Urinary bladder (tissue), 4 donors: ENCODE data around the gene ACKR3. TPM values are rescaled to one million over a fixed set of nuclear protein-coding genes. Genes with fewer than 3 reads are reported as not detected.

Experiments
- DNase-seq: peaks from one replicate; pipeline ENCODE4 v3.0.0-alpha.2; 2015; ENCODE audit errors: extremely low spot score
- H3K27ac ChIP-seq: one replicate; pipeline ENCODE4 v1.5.1; 2013; ENCODE audit warnings: low read depth, mild to moderate bottlenecking, moderate library complexity
- H3K36me3 ChIP-seq: one replicate; pipeline ENCODE4 v1.6.1; 2013; ENCODE audit warnings: mild to moderate bottlenecking, moderate library complexity; ENCODE audit not compliant: insufficient read depth
- H3K4me1 ChIP-seq: one replicate; pipeline ENCODE4 v1.6.1; 2013; ENCODE audit warnings: mild to moderate bottlenecking, moderate library complexity; ENCODE audit not compliant: insufficient read depth
- H3K4me3 ChIP-seq: one replicate; pipeline ENCODE4 v1.5.1; 2013; ENCODE audit warnings: low read depth, low read length
- WGBS: extraction: QIAGEN DNeasy Blood & Tissue Kit; methylation state at CpG from one replicate; pipeline ENCODE4 v1.1.7; 2013; 5-methylcytosine and 5-hydroxymethylcytosine counted together
- polyA plus RNA-seq: library from polyadenylated mRNA; stranded (reverse); fragments of 200-250 nt; gene quantifications from one replicate; pipeline ENCODE4 v1.2.3, GENCODE V29; 2013
- total RNA-seq: library from RNA; depleted of rRNA; stranded (reverse); fragments of >200 nt; gene quantifications from one replicate; pipeline ENCODE4 v1.2.3, GENCODE V29; 2014
- donor health status: healthy with polysubstance abuse.
- donor health status: healthy.

The ACKR3 gene
- total and polyA plus RNA-seq, 2 donors = 40.4 to 80.6 TPM

DNA sequence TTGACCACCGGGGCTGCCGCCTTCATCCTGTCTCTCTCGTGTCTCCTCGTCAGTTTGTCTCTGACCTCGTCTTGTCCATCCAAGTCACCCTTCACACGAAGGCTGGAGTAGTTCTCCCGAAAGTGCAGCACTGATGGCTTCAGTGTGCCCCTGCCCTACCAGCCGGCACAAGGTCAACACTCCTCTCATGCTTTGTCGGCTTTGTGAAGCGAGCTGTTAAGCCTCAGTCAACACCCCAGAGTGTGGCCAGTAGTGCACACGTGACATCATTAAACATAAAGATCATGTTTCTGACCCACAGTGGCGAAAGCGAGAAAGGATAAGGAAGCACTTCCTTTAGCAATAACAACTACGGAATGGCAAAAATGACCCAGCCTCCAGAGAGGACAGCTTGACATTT lies 23.2 kb downstream of the ACKR3 start:
- Histone ChIP-seq H3K4me3 (no peak overlapping the region), H3K27ac (no peak overlapping the region), H3K4me1 (no peaks in the 10 kb centered on the region), H3K36me3 (no peaks in the 10 kb centered on the region)
- no peak for DNase-seq
- WGBS = 82% methylated on average over 14 of the region's 14 CpGs

GRCh38 chr2:236593531-236593930 lies 23.9 kb downstream of the ACKR3 start:
- Histone ChIP-seq H3K27ac (no peak overlapping the region), H3K4me1 (no peaks in the 10 kb centered on the region), H3K4me3 (no peak overlapping the region), H3K36me3 (no peaks in the 10 kb centered on the region)
- DNase-seq = no peak
- WGBS = 68% methylated on average over 2 of the region's 2 CpGs

DNA sequence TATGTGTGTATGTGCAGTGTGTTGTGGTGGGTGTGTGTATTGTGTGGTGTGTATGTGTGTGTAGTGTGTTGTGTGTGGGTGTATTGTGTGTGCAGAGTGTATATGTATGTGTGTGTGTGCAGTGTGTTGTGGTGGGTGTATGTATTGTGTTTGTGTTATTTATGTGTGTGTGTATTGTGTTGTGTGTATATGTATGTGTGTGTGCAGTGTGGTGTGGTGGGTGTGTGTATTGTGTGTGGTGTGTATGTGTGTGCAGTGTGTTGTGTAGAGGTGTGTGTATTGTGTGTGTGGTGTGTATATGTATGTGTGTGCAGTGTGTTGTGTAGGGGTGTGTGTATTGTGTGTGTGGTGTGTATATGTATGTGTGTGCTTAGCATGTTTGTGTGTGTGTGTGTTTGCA lies 24.3 kb downstream of the ACKR3 start:
- H3K4me1 ChIP-seq = no peaks in the 10 kb centered on the region
- H3K27ac ChIP-seq = no peak overlapping the region
- DNase-seq = no peak
- no peak overlapping the region for H3K4me3 ChIP-seq
- H3K36me3 ChIP-seq = no peaks in the 10 kb centered on the region

DNA sequence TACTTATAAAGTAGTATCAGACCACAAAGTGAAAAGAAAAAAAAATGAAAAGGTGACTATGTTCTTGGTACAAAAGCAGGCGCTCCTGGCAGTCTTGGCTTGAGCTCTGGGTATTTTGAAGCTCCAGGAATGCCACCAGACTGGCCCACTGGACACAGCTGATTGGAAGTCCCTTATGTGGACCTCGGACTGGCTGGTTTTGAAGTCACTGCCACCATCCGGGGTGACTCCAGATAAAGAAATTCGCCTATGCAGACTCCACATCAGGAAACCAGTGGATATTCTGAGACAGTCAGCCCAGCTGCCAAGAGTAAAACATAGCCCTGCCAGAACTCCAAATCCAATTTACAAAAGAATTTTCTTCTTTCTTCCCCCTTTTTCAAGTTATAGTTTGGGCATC lies 28.0 kb downstream of the ACKR3 start:
- H3K4me3 ChIP-seq = no peak overlapping the region
- DNase-seq = no peak
- WGBS = 60% methylated on average over 4 of the region's 4 CpGs
- no peaks in the 10 kb centered on the region for H3K4me1 ChIP-seq
- no peak overlapping the region for H3K27ac ChIP-seq
- no peaks in the 10 kb centered on the region for H3K36me3 ChIP-seq

GRCh38 chr2:236599059-236599458 lies 29.4 kb downstream of the ACKR3 start:
- no peak for DNase-seq
- no peak overlapping the region for H3K4me3 ChIP-seq
- 94% methylated on average over 5 of the region's 5 CpGs for WGBS

DNA sequence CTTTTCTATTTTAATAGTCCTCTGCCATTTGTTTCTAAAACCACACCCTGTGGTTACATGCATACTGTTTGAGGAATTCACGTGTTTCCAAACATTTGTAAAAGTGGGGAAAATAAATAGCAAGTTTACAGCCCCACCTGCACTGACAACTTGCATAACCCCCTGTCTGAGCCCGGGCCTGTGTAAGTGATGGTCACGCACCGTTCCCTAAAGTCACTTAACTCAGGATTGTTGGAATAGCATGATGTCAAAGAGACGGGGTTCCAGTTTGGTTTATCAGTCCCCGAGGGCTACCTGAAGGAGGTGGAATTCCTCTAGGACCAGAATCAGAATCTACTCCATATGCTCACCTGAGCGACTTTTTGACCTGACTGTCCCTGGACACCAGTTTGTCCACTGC lies 30.5 kb downstream of the ACKR3 start:
- 93% methylated on average over 7 of the region's 7 CpGs for WGBS
- H3K4me1 ChIP-seq = no peaks in the 10 kb centered on the region
- no peak for DNase-seq

More at GRCh38 chr2:236599059-236599458, 29.4 kb downstream of the ACKR3 start:
- no peaks in the 10 kb centered on the region for H3K4me1 ChIP-seq
- H3K27ac ChIP-seq = no peak overlapping the region
- no peaks in the 10 kb centered on the region for H3K36me3 ChIP-seq

DNA sequence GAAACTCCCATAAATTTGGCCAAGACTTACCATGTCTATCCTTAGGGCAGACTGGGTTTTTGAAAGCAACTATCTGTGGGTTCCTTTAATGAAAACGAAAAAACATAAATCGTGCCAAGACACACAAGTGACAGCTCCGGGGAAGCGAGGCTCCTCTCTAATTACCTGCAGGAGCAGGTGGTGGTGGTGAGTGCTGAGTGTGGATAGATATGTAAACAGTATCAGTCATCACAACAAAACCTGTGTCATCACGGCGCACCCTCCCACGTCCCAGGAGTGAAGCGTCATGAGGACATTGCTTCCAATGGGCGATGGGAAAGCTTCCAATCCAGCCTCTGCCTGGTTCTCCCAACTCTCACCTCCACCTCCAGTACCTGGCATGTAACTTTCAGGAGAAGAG lies 31.3 kb downstream of the ACKR3 start:
- DNase-seq = no peak
- Histone ChIP-seq H3K4me3 (no peak overlapping the region), H3K4me1 (no peaks in the 10 kb centered on the region), H3K36me3 (no peaks in the 10 kb centered on the region), H3K27ac (no peak overlapping the region)
- WGBS = 93% methylated on average over 9 of the region's 9 CpGs

More for the DNA sequence above, 30.5 kb downstream of the ACKR3 start:
- Histone ChIP-seq H3K36me3 (no peaks in the 10 kb centered on the region), H3K27ac (no peak overlapping the region), H3K4me3 (no peak overlapping the region)

- WGBS = 87% methylated on average over 13 of the region's 13 CpGs
- DNase-seq = no peak
Measured at GRCh38 chr2:236601316-236602202, 31.9 kb downstream of the ACKR3 start.

GRCh38 chr2:236602678-236603077 lies 33.1 kb downstream of the ACKR3 start:
- Histone ChIP-seq H3K36me3 (no peaks in the 10 kb centered on the region), H3K4me1 (no peaks in the 10 kb centered on the region), H3K27ac (no peak overlapping the region), H3K4me3 (no peak overlapping the region)
- 77% methylated on average over 4 of the region's 4 CpGs for WGBS
- no peak for DNase-seq

More at GRCh38 chr2:236601316-236602202, 31.9 kb downstream of the ACKR3 start:
- Histone ChIP-seq H3K4me1 (no peaks in the 10 kb centered on the region), H3K4me3 (no peak overlapping the region), H3K27ac (no peak overlapping the region), H3K36me3 (no peaks in the 10 kb centered on the region)

GRCh38 chr2:236603361-236604015 lies 33.9 kb downstream of the ACKR3 start:
- WGBS = 96% methylated on average over 15 of the region's 15 CpGs
- H3K4me1 ChIP-seq = no peaks in the 10 kb centered on the region
- no peak overlapping the region for H3K27ac ChIP-seq
- H3K4me3 ChIP-seq = no peak overlapping the region
- H3K36me3 ChIP-seq = no peaks in the 10 kb centered on the region
- no peak for DNase-seq

DNA sequence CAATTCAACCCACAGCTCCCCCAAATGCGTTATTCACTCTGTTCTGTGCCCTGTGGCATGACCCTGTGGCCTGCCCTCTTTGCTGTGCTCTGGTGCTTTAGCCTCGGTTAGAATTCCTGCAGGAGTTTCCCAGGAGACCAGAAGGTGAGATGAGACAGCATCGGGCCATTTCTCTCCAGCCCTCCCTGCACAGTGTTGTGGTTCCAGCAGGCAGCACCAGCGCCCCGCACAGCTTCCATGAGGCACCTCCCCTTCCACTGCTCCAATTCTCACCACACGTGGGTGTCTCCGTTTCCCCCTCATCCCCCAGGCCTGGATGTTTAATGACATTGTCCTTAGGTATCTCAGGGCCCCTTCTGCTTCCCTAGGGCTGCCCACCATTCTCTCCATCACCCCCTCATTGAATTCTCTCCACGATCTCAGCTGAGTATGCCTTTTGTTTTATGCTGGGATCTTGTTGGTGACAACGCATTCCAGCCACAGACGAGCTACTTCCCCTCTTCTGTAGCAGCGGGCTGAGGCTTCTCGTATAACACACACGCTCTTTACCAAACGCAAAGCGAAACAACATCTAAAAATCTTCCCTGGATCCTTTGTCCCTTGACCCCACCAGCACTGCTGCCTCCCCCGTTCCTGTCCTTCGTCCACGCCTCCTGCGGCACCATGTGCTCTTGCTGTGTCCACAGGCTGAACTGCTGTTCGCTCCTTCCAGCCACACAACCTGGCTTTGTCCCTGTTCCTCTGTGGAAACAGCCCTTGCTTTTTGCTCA lies 35.1 kb downstream of the ACKR3 start:
- Histone ChIP-seq H3K4me3 (no peak overlapping the region), H3K27ac (no peak overlapping the region), H3K36me3 (no peaks in the 10 kb centered on the region), H3K4me1 (no peaks in the 10 kb centered on the region)
- no peak for DNase-seq
- WGBS = 80% methylated on average over 20 of the region's 20 CpGs

DNA sequence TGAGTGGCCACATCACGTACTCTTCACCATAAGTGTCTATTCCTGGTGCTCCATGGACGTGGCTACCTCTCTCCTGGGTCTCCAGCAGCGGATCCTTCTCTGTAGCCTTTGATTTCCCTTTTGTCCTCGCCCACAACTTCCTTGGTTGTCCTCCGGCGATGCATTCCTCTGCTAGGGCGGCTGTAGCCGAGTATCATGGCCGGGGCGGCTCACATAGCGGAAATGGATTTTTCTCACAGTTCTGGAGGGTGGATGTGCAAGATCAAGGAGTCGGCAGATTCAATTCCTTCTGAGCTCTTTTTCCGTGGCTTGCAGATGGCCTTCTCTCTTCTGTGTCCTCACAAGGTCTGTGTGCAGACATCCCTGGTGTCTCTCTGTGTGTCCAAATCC lies 35.7 kb downstream of the ACKR3 start:
- Histone ChIP-seq H3K27ac (no peak overlapping the region), H3K4me1 (no peaks in the 10 kb centered on the region), H3K4me3 (no peak overlapping the region), H3K36me3 (no peaks in the 10 kb centered on the region)
- 90% methylated on average over 13 of the region's 13 CpGs for WGBS
- DNase-seq = no peak

- no peak for DNase-seq
- WGBS = 96% methylated on average over 10 of the region's 10 CpGs
- H3K27ac ChIP-seq = no peak overlapping the region
Measured at GRCh38 chr2:236606023-236606422, 36.4 kb downstream of the ACKR3 start.

More at GRCh38 chr2:236606023-236606422, 36.4 kb downstream of the ACKR3 start:
- Histone ChIP-seq H3K4me1 (no peaks in the 10 kb centered on the region), H3K4me3 (no peak overlapping the region), H3K36me3 (no peaks in the 10 kb centered on the region)
